HG02870 (cell line): ENCODE data around the gene MILR1.
A peak's percentile ranks its signal among the peaks of the same experiment; 100 is the strongest.
"Not testable (repeated sequence)": the region's sequence is repeated elsewhere in the genome, so short reads cannot be mapped to it uniquely, and the experiment has no call there.

Experiments used
- ATAC-seq: cut with Tn5 transposase; IDR thresholded peaks from one replicate; pipeline ENCODE4 v1.9.1; 2021; ENCODE audit warnings: mild to moderate bottlenecking, moderate library complexity; ENCODE audit not compliant: unreplicated experiment

The MILR1 gene

DNA sequence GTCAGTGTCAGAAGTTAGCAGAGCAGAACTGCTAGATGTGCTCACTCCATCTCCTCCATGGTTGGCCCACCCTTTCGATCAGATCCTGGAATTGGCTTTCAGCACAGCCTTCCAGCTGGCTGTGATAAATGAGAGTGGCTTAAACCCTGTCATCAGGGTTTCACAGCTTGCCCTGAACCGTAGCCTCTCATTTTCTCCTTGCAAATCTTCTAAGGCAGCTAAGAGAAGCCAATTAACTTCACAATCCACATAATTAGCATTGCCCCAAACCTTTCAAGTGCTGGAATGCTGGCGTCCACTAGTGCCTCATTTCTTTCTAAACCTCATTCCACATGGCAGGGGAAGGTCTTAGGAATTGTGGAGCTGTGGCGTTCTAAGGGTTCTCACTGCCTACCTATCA lies 21.7 kb downstream of the MILR1 start:
- no peak for ATAC-seq

- no peak for ATAC-seq
These were observed 22.5 kb downstream of the MILR1 start for GRCh38 chr17:64471440-64471839.

DNA sequence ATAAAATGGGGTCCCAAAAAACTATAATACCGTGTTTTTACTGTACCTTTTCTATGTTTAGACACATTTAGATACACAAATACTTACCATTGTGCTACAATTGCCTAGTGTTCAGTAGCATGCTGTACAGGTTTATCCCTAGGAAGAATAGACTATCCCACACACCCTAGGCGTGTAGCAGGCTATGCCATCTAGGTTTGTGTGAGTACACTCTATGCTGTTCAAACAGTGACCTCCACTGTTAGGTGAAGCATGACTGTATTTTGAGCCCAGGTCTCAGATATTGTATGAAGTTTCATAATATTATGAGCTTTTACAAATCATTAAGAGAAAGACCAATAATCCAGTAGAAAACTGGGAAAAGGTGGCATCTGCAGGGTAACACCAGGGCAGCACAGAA lies 23.6 kb downstream of the MILR1 start:
- ATAC-seq: no peak

DNA sequence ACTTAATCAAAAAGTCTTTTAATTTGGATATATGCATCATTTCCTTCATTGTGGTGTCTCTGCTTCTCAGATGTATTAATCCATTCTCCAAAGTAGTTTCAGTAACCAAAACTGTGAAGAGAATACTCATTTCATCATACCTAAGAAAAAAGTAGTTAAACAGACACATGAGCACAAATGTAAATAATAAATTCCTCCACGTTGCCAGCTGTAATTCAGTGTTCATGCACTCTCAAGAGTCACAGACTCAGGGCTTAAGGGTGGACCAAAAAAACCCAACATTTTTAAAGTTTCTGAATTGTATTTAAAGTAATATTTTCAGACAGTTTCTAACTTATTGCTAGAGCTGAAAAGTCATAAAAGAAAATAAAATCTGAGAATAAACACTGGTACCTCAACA lies 28.9 kb downstream of the MILR1 start:
- no peak for ATAC-seq

- no peak for ATAC-seq
These were observed 32.0 kb downstream of the MILR1 start for GRCh38 chr17:64480951-64481350.

DNA sequence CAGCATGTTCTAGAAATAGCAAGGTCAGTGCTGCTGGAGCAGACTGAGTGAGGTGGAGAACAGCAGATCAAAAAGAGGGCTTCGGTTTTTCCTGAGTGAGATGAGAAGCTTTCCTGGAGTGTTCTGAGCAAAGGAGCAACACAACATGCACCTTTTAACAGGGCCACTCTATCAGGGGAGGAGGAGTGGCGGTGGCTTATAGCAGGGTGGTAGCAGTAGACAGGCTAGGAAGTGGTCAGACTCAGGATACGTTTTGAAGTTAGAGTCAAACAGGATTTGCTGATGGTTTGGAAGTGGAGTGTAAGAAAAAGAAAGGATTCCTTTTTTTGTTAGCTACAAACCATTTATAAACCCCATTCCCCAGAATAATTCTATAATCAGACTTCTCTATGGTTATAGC lies 35.5 kb downstream of the MILR1 start:
- ATAC-seq: no peak

DNA sequence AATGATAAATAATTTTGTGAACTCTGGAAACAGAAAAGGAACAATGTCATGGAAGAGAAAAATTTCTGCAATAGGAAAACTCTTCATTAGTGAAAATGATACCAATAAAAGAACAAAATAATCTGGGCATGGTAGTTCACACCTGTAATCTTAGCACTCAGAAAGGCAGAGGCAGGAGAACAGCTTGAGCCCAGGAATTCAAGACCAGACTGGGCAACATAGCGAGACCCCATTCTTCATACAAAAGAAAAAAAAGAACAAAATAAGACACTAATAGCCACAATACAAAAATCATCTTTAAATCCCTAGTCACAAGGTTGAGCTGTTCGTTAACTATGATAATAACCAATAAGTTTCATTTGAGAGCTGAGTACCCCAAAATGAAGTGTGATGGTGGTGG lies 39.4 kb downstream of the MILR1 start:
- ATAC-seq: no peak

GRCh38 chr17:64491034-64491860 lies 42.3 kb downstream of the MILR1 start:
- no peak for ATAC-seq

DNA sequence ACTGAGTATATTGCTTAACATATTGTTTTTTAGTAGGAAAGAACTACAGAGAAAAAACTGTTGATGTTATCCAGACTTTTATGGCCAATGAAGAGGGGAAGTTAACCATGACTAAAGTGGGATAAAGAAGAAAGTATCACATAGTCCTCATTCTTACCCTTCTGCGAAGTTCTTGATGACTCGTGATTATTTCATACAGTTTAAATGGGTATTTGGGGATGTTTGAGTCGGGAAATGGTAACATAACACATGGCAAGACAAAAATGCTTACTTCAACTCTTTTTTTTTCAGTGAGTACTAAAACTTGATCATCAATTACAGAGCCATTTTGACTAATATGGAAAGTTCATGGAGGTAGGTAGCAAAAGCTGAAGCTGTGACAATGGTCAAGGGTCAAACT lies 43.1 kb downstream of the MILR1 start:
- no peak for ATAC-seq

GRCh38 chr17:64492481-64493109 lies 43.7 kb downstream of the MILR1 start:
- no peak for ATAC-seq

GRCh38 chr17:64494121-64494520 lies 45.2 kb downstream of the MILR1 start:
- ATAC-seq: no peak

DNA sequence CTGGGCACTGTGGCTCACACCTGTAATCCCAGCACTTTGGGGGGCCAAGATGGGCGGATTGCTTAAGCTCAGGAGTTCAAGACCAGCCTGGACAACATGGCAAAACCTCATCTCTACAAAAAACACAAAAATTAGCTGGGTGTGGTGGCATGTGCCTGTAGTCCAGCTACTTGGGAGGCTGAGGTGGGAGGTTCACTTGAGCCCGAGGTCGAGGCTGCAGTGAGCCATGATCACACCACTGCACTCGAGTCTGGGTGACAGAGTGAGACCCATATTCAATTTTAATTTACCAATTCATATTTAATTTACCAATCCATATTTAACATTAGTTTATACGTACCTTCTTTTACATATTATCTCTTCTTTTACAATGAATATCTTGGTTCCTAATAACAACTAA lies 46.4 kb downstream of the MILR1 start:
- ATAC-seq: not testable (repeated sequence)

DNA sequence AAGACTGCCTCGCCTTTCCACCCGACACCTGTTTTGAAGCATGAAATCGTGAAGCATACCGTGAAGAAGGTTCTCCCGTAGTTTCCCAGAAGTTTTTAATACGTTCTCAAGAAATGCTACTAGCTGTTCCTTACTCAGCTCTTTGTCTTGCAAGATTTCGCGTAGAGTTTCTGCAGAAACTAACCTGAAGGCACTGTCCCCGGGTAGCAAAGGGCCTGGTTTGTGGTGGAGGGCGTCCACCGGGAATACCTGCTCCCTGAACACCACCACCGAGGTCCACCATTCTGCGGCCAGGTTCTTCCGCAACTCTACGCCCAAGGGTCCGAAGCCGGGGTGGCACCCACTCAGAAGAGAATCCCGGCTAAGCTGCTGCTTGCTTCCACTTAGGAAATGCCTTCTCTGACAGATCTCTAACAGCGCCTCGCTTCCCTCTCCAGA lies 47.5 kb downstream of the MILR1 start:
- no peak for ATAC-seq

DNA sequence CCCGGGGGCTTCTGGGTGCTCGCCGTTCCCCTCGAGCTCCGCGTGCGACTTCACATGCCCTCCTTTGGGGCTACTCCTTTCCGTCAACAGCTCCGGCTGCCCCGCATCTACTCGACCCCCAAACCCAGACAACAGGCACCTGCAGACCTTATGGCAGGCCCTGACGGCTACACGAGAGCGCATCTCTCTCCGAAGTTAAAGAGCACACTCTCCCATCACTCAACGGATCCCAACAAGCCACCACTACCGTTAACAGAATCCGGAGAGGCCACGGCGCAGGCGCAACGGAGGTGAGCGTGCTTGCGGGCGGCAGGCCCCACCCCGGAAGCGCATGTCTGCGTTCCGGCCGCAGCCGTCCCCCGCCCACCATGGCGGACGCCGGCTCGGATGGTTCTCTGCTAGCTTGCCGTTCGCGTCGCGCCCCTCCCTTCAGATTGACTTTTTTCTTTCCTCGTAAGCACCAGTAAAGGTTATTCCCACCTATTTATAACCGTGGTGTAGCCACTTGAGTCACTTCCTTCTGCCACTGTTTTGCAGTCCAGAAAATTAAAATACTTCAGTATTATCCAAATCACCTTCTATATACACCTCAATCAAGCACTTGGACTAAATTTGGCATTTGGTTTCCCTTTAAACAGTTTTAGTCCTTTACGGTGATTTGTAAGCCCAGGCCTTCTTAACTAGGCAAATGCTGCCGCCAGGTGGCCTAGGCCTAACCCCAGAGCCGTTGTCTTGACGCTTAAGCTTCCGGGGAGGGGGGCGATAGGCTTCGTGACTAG lies 48.1 kb downstream of the MILR1 start, which contains the start of gene POLG2:
TSS of gene POLG2 (minus strand) at position 269 of the 779 bp plus-strand sequence. CDS start at position 183, 86 bp downstream.
- ATAC-seq: peak; percentile 79

DNA sequence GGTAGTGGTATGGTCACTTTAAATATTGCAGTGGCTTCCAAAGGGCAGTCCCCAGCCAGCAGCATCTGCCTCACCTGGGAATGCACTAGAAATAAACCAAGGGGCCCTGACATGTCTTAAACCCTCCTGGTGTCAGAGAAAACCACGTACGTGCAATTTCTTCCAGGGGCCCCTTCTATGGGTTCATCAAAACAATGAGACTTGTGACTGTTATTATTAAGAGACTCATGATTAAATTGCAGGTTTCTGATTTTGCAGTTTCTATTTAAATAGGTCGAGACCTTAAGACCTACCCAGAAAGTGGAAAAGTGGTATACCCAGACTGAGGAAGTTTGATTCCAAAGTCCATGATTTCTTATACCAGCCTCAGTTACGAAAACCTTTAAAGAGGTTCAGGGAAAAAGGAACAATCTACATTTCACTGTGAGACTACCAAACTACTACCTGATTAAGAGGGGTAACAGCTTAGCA lies 48.7 kb downstream of the MILR1 start:
- ATAC-seq: no peak

GRCh38 chr17:64498308-64499203 lies 49.6 kb downstream of the MILR1 start:
- no peak for ATAC-seq

DNA sequence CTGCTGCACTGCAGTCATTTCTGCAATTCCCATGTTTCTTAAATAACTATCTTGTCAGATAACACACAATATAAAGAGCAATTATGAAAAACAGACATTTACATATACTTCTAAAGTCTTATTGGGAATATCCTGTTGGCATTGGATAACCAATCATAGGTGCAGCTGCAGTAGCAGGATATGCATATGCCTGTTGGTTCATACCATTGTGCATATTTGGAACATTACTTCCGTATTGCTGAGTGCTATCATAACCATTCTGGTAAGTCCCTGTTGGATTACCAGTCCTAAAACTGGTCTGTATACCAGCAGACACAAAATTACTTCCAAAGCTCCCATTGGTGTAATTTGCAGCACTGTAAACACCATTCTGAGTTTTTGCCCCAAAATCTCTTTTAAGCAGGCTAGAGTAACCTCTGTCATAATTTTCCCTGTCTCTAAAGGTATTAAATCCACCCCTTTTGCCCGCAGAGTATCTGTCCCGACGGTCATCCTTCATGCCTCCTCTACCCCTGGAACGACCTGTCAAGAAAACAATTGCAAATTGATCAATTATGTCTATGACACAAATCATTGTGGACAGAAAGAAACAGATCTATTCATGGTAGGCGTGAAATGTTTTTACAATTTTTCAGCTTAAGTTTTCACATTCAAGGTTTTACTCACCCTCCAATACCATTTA lies 51.0 kb downstream of the MILR1 start:
- ATAC-seq: no peak

DNA sequence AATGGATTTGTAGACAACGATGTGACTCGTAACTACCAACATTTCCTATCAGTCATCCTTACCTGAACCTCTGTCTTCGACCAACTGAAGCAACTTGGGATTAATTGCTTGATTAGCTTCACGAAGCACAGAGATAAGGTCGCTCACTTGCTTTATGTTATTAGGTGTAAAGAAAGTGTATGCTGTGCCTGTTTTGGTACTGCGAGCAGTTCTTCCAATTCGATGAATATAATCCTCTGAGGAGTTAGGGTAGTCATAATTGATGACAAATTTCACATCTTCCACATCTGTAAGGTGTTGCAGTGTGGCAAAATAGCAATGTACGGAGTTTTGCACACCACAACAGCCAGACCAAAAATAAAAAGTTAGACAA lies 51.6 kb downstream of the MILR1 start:
- ATAC-seq: no peak

DNA sequence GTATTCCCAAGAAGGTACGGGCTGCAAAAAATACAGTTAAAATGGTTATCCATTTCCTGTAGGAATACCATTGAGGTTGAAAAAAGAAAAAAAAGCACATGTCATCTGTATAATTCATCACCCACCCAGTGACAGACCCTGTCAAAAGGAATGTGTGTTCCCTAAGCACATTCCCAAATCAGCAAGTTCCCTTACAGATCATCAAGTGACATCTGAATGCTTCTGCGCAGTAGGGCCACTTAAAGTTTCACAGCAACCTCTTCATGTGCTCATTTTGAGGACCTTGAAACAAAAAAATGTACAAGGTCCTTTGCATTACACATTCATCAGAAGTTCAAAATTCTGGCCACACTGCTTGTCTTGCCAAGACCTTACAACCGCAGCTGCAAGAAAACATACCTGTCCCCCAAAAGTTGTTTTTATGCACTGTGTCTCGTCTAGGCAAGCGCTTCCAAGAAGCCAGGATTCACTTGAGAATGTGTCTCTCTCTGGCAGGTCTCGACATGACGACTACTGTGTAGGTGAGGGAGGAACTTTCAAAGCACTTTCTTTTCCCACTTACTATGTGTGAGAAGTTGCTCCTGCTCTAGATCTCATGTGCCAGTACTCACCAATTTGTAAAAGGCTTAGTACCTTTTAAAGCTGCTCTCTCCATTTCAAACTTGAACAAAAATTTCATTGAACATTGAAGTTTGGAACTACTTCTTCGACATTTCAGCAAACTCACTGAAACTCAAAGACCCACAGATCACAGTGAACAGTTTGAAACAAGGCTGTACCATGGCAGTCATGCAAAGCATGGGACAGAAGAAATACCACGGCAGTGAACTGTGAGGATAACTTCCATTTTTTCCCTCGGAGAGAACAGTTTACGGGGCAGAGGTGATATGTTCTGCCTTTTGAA lies 52.2 kb downstream of the MILR1 start:
- no peak for ATAC-seq
